K562 (cell line): Measurements from ENCODE around the gene ZNF385C. TPM values are rescaled to one million over a fixed set of nuclear protein-coding genes. Genes with fewer than 3 reads are reported as not detected.

Experiments
- ESRRA ChIP-seq: fragments of 450-650 bp; IDR thresholded peaks from 2 replicates; pipeline ENCODE4 v1.6.1; 2014; ENCODE audit warnings: low read depth, mild to moderate bottlenecking, moderate library complexity, borderline replicate concordance
- ETV1 ChIP-seq: fragments of 450-650 bp; conservative IDR thresholded peaks from 2 replicates; pipeline ENCODE4 v1.6.1; 2016; ENCODE audit warnings: missing genetic modification characterization, control low read depth, low read depth, missing compliant biosample characterization
- GATA2 ChIP-seq: sonication (generic); formaldehyde crosslinking; IDR thresholded peaks from 2 replicates; pipeline ENCODE4 v1.4.0; 2020; ENCODE audit warnings: mild to moderate bottlenecking, missing genetic modification reagents
- MCM5 ChIP-seq: fragments of 450-650 bp; IDR thresholded peaks from 2 replicates; pipeline ENCODE4 v1.6.1; 2016; ENCODE audit warnings: low read depth
- NCOA1 ChIP-seq: fragments of 450-650 bp; IDR thresholded peaks from 2 replicates; pipeline ENCODE4 v1.6.1; 2016; ENCODE audit warnings: low read depth
- PHTF2 ChIP-seq: fragments of 250-450 bp; sonication (Bioruptor Pico); IDR thresholded peaks from 2 replicates; pipeline ENCODE4 v1.5.0; 2021; ENCODE audit warnings: mild to moderate bottlenecking
- POLR2H ChIP-seq: IDR thresholded peaks from 2 replicates; pipeline ENCODE4 v1.6.1; 2016; ENCODE audit warnings: missing genetic modification characterization, low read depth, mild to moderate bottlenecking, control low read depth, missing compliant biosample characterization, moderate library complexity
- SIRT6 ChIP-seq: IDR thresholded peaks from one replicate; pipeline ENCODE4 v1.6.1; 2012; ENCODE audit warnings: low read depth, mild to moderate bottlenecking, control low read depth, inconsistent platforms, low read length, moderate library complexity
- SMAD2 ChIP-seq: fragments of 150-350 bp; IDR thresholded peaks from 2 replicates; pipeline ENCODE4 v1.6.1; 2014; ENCODE audit warnings: low read depth, mild to moderate bottlenecking, low read length
- SMARCA5 ChIP-seq: fragments of 450-650 bp; IDR thresholded peaks from 2 replicates; pipeline ENCODE4 v1.6.1; 2016
- SNIP1 ChIP-seq: fragments of 450-650 bp; IDR thresholded peaks from 2 replicates; pipeline ENCODE4 v1.7.1; 2017; ENCODE audit warnings: low read depth, mild to moderate bottlenecking
- SPI1 ChIP-seq: IDR thresholded peaks from 2 replicates; pipeline ENCODE4 v1.6.1; 2011; ENCODE audit warnings: low read depth, low read length, control low read depth, borderline replicate concordance
- ZNF316 ChIP-seq: fragments of 450-650 bp; IDR thresholded peaks from 2 replicates; pipeline ENCODE4 v1.6.1; 2016
- ZNF561 ChIP-seq: fragments of 450-650 bp; formaldehyde crosslinking; conservative IDR thresholded peaks from 2 replicates; pipeline ENCODE4 v1.4.0; 2020; ENCODE audit warnings: mild to moderate bottlenecking, moderate library complexity
- ZNF584 ChIP-seq: fragments of 200-800 bp; sonication (Bioruptor generic); IDR thresholded peaks from 2 replicates; pipeline ENCODE4 v1.6.1; 2016; ENCODE audit warnings: low read depth, mild to moderate bottlenecking, missing genetic modification characterization, missing compliant biosample characterization
- polyA plus RNA-seq, 8 experiments: library from polyadenylated mRNA; depleted of rRNA in 4 of 8; stranded (reverse) in 5 of 8; unstranded in 3 of 8; fragments of >200 nt; fragmentation: Nextera tagmentation in 2 of 8; fragmentation: Illumina TruSeq in 1 of 8; extraction: Ambion mirVana in 2 of 8; extraction: Trizol in 1 of 8; gene quantifications; 2 replicates each; pipeline versions ENCODE4 v1.2.1 to v1.2.3, GENCODE V29; 2011 to 2014; ENCODE audit warnings: inconsistent platforms in 1 of 8, missing spikeins in 1 of 8
- total RNA-seq, 7 experiments: library from RNA; depleted of rRNA in 6 of 7; stranded (reverse); fragments of >200 nt in 6 of 7; fragmentation: Illumina TruSeq in 2 of 7; extraction: Trizol in 2 of 7; gene quantifications; 2 replicates each; pipeline versions ENCODE4 v1.2.1 to v1.2.3, GENCODE V29; 2011 to 2021; ENCODE audit warnings: low replicate concordance in 1 of 7
- TF ChIP-seq, protein P1 (sequence below), 2 experiments: fragments of 150-350 bp in 1 of 2; IDR thresholded peaks; 2 replicates each; pipeline ENCODE4 v1.6.1; 2012 to 2016; ENCODE audit warnings: low read depth in 2 of 2, low read length in 2 of 2, mild to moderate bottlenecking in 1 of 2, moderate library complexity in 1 of 2
- TF ChIP-seq, protein P2 (sequence below): conservative IDR thresholded peaks from 2 replicates; pipeline ENCODE4 v1.6.1; 2011; ENCODE audit warnings: low read depth, mild to moderate bottlenecking, low read length; ENCODE audit not compliant: control insufficient read depth
- TF ChIP-seq, protein P3 (sequence below): fragments of 250-450 bp; sonication (Bioruptor Pico); IDR thresholded peaks from 2 replicates; pipeline ENCODE4 v1.8.0; 2022; ENCODE audit warnings: inconsistent platforms, mild to moderate bottlenecking, moderate library complexity, borderline replicate concordance
- TF ChIP-seq, protein P4 (sequence below): fragments of 450-650 bp; IDR thresholded peaks from 2 replicates; pipeline ENCODE4 v1.6.1; 2018; ENCODE audit warnings: mild to moderate bottlenecking, low read depth; ENCODE audit not compliant: partially characterized antibody

Gene ZNF385C
- total and polyA plus RNA-seq, 9 of the 15 experiments (the other 6 are each of a cell fraction or from before 2014, with no cell fraction given), result 0.03 to 0.35 (median 0.18) TPM; not detected in 1

DNA sequence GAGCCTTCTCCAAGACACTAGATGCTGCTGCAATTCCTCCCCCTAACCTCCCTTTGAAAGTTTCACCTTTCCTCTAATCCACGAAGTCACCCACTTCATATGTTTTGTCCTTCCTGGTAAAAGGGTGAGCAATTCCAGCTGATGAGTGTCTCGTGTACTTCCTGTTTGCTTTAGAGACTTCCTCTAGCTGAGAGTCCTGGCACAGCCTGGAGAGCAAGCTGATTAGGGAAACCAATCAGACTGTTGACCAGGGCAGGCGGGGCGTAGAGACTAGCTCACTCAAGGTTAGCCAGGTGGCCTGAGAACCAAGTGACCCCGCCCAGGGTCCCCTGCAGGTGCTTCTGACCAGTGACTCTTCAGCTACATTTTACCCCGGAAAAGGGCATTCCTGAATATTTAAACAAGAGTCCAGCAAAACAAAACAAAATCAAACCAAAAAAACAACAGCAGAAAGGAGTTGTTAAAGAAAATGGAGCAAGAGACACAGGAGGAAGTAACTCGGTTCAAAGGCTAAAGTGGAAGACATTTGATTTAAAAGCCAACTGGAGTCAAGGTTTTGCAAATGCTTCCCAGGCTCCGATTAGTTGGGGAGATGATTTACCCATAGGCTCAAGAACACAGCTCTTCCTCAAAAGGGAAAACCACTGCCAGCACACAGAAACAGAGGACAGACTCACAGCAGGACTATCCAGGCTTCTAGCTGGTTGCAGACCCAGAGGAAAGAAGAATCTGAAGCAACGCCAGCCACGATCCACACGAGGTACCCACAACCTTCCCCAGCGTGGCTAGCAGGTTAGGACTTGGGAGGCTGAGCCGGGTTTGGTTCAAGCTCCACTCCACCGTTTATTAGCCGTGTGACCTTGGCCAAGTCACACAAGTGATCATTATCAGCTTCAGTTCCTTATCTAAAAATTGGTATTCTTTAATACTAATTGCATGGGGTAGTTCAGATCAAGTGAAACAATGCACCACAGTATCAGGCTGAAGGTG is 37.7 kb upstream of the ZNF385C start (continued):
- TF ChIP-seq, protein P1, sequence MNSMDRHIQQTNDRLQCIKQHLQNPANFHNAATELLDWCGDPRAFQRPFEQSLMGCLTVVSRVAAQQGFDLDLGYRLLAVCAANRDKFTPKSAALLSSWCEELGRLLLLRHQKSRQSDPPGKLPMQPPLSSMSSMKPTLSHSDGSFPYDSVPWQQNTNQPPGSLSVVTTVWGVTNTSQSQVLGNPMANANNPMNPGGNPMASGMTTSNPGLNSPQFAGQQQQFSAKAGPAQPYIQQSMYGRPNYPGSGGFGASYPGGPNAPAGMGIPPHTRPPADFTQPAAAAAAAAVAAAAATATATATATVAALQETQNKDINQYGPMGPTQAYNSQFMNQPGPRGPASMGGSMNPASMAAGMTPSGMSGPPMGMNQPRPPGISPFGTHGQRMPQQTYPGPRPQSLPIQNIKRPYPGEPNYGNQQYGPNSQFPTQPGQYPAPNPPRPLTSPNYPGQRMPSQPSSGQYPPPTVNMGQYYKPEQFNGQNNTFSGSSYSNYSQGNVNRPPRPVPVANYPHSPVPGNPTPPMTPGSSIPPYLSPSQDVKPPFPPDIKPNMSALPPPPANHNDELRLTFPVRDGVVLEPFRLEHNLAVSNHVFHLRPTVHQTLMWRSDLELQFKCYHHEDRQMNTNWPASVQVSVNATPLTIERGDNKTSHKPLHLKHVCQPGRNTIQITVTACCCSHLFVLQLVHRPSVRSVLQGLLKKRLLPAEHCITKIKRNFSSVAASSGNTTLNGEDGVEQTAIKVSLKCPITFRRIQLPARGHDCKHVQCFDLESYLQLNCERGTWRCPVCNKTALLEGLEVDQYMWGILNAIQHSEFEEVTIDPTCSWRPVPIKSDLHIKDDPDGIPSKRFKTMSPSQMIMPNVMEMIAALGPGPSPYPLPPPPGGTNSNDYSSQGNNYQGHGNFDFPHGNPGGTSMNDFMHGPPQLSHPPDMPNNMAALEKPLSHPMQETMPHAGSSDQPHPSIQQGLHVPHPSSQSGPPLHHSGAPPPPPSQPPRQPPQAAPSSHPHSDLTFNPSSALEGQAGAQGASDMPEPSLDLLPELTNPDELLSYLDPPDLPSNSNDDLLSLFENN (IDR thresholded peaks at IDR 0.05; ENCODE audit: low read depth in 2 of 2, low read length in 2 of 2), result no peak
- TF ChIP-seq ESRRA, result peak; percentile 14; the same call in 1 of the 2 replicates
- TF ChIP-seq, protein P2, sequence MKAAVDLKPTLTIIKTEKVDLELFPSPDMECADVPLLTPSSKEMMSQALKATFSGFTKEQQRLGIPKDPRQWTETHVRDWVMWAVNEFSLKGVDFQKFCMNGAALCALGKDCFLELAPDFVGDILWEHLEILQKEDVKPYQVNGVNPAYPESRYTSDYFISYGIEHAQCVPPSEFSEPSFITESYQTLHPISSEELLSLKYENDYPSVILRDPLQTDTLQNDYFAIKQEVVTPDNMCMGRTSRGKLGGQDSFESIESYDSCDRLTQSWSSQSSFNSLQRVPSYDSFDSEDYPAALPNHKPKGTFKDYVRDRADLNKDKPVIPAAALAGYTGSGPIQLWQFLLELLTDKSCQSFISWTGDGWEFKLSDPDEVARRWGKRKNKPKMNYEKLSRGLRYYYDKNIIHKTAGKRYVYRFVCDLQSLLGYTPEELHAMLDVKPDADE, result no peak
- TF ChIP-seq SMARCA5, result no peak
- TF ChIP-seq ETV1 (tag), result peak; percentile 61
- no peak for TF ChIP-seq ZNF316
- TF ChIP-seq ZNF561 (CRISPR knock-in tag), result no peak
- TF ChIP-seq PHTF2 (CRISPR knock-in tag), result no peak
- no peak for TF ChIP-seq POLR2H (tag)
- TF ChIP-seq SIRT6, result no peak
- TF ChIP-seq SNIP1, result no peak
- TF ChIP-seq NCOA1, result no peak
- no peak for TF ChIP-seq SMAD2
- TF ChIP-seq, protein P3, sequence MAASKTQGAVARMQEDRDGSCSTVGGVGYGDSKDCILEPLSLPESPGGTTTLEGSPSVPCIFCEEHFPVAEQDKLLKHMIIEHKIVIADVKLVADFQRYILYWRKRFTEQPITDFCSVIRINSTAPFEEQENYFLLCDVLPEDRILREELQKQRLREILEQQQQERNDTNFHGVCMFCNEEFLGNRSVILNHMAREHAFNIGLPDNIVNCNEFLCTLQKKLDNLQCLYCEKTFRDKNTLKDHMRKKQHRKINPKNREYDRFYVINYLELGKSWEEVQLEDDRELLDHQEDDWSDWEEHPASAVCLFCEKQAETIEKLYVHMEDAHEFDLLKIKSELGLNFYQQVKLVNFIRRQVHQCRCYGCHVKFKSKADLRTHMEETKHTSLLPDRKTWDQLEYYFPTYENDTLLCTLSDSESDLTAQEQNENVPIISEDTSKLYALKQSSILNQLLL (CRISPR knock-in tag), result no peak
- no peak for TF ChIP-seq ZNF584 (CRISPR knock-in tag)
- TF ChIP-seq GATA2 (CRISPR knock-in tag), result no peak
- TF ChIP-seq, protein P4, sequence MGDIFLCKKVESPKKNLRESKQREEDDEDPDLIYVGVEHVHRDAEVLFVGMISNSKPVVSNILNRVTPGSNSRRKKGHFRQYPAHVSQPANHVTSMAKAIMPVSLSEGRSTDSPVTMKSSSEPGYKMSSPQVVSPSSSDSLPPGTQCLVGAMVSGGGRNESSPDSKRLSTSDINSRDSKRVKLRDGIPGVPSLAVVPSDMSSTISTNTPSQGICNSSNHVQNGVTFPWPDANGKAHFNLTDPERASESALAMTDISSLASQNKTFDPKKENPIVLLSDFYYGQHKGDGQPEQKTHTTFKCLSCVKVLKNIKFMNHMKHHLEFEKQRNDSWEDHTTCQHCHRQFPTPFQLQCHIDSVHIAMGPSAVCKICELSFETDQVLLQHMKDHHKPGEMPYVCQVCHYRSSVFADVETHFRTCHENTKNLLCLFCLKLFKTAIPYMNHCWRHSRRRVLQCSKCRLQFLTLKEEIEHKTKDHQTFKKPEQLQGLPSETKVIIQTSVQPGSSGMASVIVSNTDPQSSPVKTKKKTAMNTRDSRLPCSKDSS, result no peak
- no peak for TF ChIP-seq MCM5
- TF ChIP-seq SPI1, result peak; percentile 49; the same call in 1 of the 2 replicates
